ENCODE results near the gene RPP14. TPM values are rescaled to one million over a fixed set of nuclear protein-coding genes. Genes with fewer than 3 reads are reported as not detected.

Gene RPP14
- total and polyA plus RNA-seq, 9 donors, result 14.3 to 24.6 (median 19.0) TPM

DNA sequence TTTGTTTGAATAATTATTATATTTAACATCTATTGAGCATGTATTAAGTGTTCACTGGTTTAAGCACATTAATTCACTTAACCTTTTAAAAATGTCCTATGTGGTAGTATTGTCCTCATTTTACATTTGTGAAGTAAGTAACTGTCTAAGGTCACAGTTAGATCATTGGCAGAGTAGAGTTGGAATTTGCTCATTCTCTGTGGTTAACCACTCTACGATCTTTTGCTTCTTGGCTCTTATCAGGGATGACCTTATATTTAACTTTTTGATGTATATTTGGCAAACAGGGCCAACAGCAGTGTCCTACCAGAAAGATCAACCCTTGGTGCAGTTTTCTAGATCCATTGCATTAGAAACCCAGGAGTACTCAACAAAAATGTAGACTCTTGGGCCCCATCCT lies 60.7 kb downstream of the RPP14 start:
- Histone ChIP-seq H3K27me3 (ENCODE audit: control insufficient read depth, insufficient read depth, low read length) (no peaks in the 10 kb centered on the region), H3K4me1 (ENCODE audit: control insufficient read depth, insufficient read depth, low read length) (no peaks in the 10 kb centered on the region), H3K27ac (ENCODE audit: low read length) (no peak overlapping the region), H3K9me3 (replicated peaks; ENCODE audit: control insufficient read depth, low read depth, low read length) (no peaks in the 10 kb centered on the region), H3K36me3 (ENCODE audit: control insufficient read depth, insufficient read depth, low read length) (peaks cover 4% of the 10 kb centered on the region), H3K4me3 (ENCODE audit: low read length) (no peak overlapping the region)
- DNase-seq, result no peak
- WGBS (ENCODE audit: insufficient coverage), result no CpG with 5 or more reads among the region's 1 CpG

DNA sequence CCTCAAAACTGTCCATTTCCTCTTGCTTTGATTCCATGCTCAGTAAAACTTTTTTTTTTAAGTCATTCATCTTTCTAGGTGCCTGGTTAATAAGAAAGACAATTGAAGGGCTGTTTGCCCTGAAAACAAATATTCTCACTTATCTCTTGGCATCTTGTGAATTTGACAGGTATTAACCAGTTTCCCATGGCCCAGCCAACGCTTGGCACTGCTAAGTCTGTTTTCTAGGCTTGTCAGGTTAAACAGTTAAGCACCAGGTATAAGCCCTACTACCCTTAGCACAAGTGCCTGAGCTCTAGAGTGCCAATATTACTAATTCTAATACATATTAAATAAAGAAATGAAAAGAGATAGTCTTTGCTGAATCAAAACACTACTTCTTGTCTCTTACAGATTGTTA lies 63.0 kb downstream of the RPP14 start:
- H3K4me1 ChIP-seq (ENCODE audit: control insufficient read depth, insufficient read depth, low read length), result no peaks in the 10 kb centered on the region
- 60% methylated on average over 1 of the region's 1 CpG for WGBS (ENCODE audit: insufficient coverage)
- no peak for DNase-seq
- no peaks in the 10 kb centered on the region for H3K27me3 ChIP-seq (ENCODE audit: control insufficient read depth, insufficient read depth, low read length)
- peaks cover 4% of the 10 kb centered on the region for H3K36me3 ChIP-seq (ENCODE audit: control insufficient read depth, insufficient read depth, low read length)
- no peak overlapping the region for H3K4me3 ChIP-seq (ENCODE audit: low read length)
- H3K27ac ChIP-seq (ENCODE audit: low read length), result no peak overlapping the region
- no peaks in the 10 kb centered on the region for H3K9me3 ChIP-seq (replicated peaks; ENCODE audit: control insufficient read depth, low read depth, low read length)

Other genes starting within 250 kb of the RPP14 start
- gene DNASE1L3, start 95.3 kb upstream of the RPP14 start, total RNA-seq, result 0.89 TPM
- gene DNASE1L3, start 95.3 kb upstream of the RPP14 start, polyA plus RNA-seq (ENCODE audit: insufficient read depth in 1 of 8, insufficient read length in 8 of 8, low replicate concordance in 1 of 8), result 1 to 10 TPM in 4 of 8 donors, under 1 TPM in 4; 0.34 to 1.6 (median 1.1) TPM
- 7.1 TPM for gene ABHD6, start 68.5 kb upstream of the RPP14 start, total RNA-seq
- 1 to 10 TPM; 3.2 to 5.4 (median 4.5) TPM for gene ABHD6, start 68.5 kb upstream of the RPP14 start, polyA plus RNA-seq (ENCODE audit: insufficient read depth in 1 of 8, insufficient read length in 8 of 8, low replicate concordance in 1 of 8)
- 11.1 TPM for gene HTD2, start 275 bp downstream of the RPP14 start, total RNA-seq
- 10 to 100 TPM in 4 of 8 donors, 1 to 10 TPM in 4; 7.8 to 12.5 (median 10.1) TPM for gene HTD2, start 275 bp downstream of the RPP14 start, polyA plus RNA-seq (ENCODE audit: insufficient read depth in 1 of 8, insufficient read length in 8 of 8, low replicate concordance in 1 of 8)
- 17.7 TPM for gene PXK, start 26.6 kb downstream of the RPP14 start, total RNA-seq
- 10 to 100 TPM; 15.9 to 19.9 (median 17.3) TPM for gene PXK, start 26.6 kb downstream of the RPP14 start, polyA plus RNA-seq (ENCODE audit: insufficient read depth in 1 of 8, insufficient read length in 8 of 8, low replicate concordance in 1 of 8)
- gene PDHB, start 127.6 kb downstream of the RPP14 start, total RNA-seq, result 78.8 TPM
- gene PDHB, start 127.6 kb downstream of the RPP14 start, polyA plus RNA-seq (ENCODE audit: insufficient read depth in 1 of 8, insufficient read length in 8 of 8, low replicate concordance in 1 of 8), result 10 to 100 TPM; 78.3 to 88.2 (median 82.6) TPM
- gene KCTD6, start 185.9 kb downstream of the RPP14 start, total RNA-seq, result 10.3 TPM
- gene KCTD6, start 185.9 kb downstream of the RPP14 start, polyA plus RNA-seq (ENCODE audit: insufficient read depth in 1 of 8, insufficient read length in 8 of 8, low replicate concordance in 1 of 8), result 10 to 100 TPM; 11.3 to 15.7 (median 12.4) TPM
- gene ACOX2, start 230.9 kb downstream of the RPP14 start, total RNA-seq, result 21.9 TPM
- 10 to 100 TPM; 22.8 to 29.1 (median 24.0) TPM for gene ACOX2, start 230.9 kb downstream of the RPP14 start, polyA plus RNA-seq (ENCODE audit: insufficient read depth in 1 of 8, insufficient read length in 8 of 8, low replicate concordance in 1 of 8)